NK-92 treated with Interleukin-12 subunit alpha and Interleukin-12 subunit beta, amount 100 ng/mL, for 24 hours (cell line): ENCODE results near the gene KDF1.

Experiments
- DNase-seq: peaks from one replicate; lab custom pipeline; 2025; lab: John Stamatoyannopoulos, UW

KDF1 gene, protein sequence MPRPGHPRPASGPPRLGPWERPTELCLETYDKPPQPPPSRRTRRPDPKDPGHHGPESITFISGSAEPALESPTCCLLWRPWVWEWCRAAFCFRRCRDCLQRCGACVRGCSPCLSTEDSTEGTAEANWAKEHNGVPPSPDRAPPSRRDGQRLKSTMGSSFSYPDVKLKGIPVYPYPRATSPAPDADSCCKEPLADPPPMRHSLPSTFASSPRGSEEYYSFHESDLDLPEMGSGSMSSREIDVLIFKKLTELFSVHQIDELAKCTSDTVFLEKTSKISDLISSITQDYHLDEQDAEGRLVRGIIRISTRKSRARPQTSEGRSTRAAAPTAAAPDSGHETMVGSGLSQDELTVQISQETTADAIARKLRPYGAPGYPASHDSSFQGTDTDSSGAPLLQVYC

DNA sequence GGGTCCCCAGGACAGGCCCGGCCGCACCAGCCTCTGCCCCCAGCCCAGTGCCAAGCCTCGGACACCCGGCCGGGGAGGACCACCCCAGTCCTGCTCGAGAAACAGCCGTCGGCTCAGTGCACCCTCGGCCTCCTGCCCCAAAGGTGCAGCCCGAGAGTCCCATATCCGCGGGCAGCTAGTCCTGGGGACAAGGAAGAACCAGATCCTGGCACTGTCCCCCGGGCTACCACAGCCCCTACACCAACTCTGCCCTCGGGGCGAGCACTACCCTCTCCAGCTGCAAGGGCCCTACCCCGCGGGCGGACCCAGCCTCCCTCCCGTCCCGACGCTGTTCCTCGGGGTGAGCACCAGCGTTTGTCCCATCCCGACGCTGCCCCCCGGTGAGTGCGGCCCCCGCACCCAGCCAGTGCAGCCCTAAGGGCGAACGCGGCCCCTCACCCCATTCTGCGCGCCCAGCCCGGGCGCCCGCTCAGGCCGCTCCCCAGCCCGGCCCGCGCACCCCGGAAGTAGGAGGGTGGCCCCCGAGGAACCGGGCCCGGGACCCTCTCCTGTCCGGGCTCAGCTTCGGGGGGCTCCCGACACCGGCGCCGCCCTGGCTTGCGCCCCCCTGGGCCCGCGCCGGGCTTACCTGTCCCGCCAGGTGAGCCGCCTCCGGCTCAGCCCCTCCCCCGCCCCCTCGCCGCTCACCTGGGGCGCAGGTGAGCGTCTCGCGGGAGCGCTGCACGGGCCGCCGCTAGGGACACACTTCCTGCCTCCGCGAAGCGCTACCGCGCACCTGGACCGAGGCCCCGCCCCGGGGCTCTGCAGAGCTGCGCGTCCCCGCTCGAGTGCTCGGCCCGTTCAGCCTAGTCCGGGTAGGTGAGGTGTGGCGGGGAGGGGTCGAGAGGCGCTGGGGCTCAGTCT is at the start of gene KDF1:
Gene KDF1 (minus strand): TSS at position 747 of the 903 bp plus-strand sequence. CDS start 8,088 bp downstream, outside the sequence.
- DNase-seq: no peak

DNA sequence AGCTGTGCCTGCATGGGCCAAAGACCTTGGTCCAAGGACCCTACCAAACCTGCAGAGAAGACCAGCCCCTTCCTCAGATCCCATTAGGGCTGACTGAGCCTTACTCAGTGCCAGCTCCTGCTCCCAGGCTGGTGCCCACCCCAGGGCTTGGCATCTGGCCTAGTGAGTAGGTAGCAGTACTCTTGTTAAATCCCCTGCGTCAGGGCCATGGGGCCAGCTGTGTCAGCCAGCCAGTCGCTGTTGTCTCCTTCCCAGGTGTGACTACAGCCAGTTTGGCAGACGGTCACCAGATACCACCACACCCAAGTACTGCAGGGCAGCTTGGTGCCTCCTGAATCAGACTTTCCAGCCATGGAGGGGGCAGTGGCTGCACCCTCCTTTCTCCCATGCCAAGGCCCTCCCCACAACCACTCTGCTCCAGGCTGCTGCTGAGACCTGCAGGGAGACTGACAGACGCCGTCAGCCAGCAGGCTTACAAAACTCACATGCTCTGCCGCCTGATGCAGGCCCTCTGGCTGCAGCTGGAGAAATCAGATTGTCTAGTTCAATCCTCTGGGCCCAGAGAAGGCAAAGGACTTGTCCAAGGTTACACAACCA is 49.4 kb upstream of the KDF1 start:
- DNase-seq: no peak

DNA sequence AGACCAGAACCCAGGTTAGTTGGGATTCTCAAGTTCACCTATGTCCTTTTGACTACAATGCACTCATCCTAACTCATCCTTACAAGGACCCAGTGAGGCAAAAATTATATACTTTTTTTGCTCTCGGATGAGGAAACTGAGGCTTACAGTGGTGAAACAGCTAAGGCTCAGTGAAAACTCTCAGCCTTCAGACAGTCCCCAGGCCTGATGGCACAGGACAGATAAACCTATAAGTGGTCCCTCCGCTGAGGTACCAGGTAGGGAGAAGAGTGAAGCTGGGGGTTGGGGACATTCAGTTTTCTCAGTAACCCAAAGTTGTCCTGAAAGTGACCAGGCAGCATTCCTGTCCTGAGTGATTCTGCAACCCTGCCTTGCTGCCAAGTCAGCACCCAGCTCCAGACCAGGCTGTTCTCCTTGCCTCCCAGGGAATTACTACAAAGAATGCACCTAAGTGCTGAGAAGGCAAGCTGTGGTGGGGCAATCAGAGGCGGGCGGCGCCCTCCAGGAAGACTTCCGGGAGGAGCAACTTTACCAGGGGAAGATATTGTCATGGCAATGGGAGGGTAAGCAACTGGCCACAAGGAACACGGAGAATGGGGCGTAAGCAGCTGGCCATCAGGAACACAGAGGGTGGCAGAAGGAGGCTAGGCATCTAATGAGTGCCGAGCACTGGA is 47.8 kb upstream of the KDF1 start:
- no peak for DNase-seq

DNA sequence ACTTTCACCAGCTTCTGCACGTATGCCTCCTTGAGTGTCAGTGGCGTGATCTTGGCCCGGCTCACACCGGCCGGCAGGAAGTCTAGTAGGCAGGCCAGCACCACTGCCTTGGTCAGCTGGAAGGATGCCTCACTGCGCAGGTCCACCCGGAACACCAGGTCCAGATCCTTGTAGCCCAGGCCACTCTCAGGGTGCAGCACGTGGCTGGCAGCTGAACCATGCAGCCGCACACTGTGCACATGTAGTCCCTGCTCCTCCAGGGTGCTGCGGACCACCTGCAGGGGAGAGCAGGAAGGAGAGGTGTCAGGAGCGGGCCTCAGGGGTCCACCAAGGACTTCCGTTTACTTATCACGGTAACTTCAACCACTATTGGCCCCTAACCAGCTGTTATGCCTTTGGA is 46.4 kb upstream of the KDF1 start:
- DNase-seq: no peak

DNA sequence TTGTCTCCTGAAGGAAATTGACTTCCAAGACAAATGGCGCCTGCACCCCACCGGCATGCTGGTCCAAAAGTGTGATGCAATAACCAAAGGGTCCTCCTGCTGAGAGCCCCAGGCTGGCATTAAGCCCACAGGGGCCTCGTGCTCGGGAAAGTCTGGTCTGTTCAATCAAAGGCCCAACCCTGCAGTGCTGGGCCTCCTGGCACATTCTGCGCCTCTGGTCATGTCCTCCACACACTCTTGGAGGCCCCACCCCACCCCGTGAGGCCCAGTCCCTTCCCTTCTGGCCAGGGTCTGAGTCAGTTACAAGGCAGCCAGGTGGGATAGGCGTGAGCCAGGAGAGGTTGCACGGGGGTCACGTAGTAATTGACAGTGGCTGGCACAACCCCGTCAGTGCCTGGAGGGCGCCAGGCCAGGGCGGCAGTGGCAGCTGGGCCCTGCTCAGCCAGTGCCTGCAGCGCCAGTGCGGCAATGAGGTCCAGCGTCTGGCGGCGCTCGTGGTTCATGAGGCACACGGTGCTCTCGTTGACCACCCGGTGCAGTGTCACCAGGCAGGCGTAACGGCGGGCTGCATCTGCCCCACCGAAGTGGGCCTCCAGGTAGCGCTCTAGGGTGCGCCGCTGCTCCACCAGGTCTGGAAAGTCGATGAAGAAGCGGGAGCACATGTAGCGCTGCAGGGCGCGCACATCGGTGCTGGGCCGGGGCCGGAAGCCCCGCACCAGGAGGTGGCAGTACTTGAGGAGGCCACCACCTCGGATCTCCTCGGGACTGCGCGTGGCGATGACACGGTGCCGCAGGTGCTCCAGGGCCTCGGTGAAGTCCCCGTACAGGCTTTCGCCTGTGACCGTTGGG is 45.6 kb upstream of the KDF1 start:
- no peak for DNase-seq

DNA sequence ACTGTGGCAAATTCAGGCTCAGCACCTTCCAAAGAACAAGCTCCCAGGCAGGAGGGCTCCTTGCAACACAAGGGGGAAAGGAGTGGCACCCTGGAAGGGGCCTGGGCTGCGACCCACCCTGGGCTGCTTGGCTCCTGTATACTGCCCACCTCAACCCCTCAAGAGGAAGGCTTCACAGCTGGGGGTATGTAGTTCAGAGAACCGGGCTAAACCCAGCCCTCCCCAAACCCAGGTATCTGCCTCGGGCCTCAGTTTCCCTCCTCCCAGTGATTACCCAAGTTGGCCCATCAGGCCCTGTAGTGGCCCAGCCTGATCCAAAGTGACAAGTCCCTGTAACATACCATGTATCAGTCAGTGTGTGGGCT is 44.9 kb upstream of the KDF1 start:
- DNase-seq: no peak

DNA sequence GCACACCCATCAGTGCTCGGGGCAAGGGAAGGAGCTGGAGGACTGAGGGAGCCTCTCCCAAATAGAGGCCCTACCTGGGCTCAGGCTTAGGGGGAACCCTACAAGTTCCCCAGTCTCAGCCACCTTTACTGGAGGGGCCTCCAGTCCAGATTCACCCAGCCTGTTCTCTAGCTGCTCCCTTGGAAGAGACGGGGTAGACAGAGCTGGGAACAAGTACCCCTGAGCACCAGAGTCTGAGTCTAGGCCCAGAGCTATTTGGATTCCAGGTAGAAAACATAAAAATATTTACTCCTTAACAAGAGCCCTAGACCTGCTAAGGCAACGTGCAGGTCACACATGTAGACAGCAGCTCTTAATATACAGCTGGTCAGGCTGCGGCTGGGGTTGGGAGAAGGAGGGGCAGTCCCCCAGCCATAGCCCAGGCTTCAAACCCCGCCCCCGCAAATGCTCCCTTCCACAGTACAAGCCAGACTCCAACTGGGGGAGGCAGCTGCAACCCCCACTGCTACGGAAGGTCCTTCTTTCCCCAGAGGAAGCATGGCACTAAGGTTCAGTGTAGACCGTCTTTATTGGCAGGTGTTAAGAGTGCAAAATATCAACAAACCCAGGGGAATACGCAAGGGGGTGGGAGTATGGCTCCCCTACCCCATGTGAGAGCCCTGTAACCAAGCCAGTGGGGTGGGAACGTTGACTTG is 44.4 kb upstream of the KDF1 start:
- DNase-seq: no peak

DNA sequence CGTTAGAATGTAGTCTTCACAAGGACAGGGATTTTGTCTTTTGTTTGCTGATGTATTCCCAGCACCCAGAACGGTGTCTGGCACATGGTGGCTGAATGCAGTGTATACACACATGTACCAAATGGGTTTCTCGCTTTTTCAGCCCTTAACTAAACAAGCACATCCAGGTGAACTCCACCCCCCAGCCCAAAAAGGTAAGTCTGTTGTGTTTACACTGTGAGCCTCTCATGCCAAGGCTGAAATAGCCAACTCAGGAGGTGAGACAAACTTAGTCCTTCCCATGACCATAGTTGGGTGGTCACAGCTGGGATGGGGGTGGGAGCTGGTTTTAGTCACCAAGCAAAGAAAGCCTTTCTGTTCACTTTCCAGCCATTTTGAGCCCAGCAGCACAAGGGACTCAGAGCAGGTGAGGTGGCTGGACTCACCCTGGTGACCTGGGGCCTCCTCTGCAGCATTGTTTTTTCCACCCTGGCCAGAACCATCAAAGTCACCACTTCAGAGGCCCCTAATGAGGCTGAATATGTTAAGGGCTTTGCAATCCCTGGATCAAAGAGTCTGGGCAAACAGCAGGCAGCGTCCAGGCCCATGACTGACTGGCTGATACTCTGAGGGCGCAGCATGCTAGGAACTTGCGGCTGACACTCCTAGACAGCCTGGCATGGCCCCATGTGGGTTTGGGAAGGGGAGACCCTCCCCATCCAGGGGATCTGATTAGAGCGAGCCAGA is 43.6 kb upstream of the KDF1 start:
- DNase-seq: no peak

DNA sequence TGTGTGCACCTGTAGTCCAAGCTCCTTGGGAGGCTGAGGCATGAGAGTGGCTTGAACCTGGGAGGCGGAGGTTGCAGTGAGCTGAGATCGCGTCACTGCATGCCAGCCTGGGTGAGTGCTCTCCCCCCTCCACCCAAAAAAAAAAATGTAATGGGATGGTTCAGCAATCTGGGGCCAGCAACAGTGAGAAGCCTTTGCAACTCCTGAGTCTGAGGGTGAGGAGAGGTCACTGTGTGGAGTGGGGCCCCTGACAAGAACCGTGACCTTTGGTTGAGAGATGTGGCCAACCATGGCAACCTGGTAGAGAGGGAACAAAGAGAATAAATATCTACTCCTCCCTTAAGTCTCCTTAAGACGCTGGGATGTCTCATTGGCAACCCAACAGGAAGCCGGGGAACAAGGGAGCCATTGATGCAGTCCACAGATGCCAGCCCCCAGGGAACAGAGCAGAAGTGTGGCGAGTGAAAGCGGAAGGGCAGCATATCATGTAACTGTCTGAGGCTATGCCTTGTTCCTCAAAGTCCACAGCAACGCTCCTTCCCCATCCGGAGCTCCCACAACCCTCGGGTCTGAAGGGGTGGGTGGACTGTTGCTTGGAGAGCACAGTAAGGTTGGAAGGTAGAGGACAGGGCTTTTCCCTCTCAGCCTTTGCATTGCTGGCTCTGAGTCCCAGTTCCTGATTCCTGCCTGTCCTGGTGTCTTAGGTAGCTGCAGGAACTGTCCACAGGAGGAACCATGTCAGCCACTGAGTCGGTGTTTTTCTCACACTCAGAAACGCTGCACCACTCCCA is 41.5 kb upstream of the KDF1 start:
- no peak for DNase-seq

DNA sequence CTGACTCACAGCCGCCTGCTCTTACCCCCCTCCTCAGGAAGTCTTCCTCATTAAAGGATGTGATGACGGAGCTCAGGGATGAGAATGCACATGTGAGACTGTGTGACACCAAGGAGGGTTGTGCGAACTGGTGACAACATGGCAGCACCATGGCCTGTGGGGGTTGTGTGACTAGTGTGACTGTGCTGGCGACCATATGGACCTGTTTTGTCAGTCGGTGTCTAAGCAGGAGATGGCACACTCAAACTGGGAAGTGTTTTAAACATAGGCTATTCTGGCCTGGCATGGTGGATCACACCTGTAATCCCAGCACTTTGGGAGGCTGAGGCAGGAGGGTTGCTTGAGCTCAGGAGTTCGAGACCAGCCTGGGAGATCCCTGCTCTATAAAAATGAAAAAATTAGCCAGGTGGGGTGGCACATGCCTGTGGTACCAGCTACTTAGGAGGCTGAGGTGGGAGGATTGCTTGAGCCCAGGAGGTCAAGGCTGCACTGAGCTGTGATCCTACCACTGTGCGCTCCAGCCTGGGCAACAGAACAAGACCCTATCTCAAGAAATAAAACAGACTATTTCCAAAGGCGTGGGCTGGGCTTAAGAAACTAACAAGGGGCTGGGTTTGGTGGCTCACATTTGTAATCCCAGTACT is 40.7 kb upstream of the KDF1 start:
- no peak for DNase-seq

DNA sequence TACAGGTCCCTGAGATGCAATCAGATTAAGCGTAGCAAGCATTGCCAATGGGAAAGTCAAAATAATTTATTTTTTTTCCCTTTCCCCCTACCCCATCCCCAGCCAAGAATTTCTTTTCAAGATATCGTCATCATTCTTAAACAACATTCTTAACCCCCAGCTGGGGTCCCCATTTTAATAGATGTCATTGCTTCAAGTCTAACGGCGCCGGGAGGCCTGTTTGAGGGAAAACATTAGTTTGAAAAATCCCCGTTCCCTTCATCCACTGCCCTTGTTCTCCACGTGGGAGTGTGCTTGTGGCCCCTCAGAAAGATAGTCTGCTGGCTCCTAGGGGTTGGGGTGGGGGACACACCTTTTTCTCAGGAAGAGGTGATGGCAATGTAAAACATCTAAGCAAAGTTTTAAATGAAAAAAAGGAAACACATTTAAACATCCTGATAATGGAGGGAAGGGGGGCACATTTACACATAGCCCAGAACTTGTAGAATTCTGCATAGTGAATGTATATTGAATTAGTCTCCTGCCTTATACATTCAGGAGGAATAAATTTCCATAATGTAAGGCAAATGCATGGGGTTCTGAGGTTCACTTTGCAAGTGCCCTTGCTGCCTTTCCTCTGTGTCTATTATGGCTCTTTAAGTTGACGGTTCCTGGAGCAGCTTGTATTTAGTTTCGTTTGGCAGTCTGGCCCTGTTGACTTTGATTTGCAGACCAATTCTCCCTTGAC is 40.0 kb upstream of the KDF1 start:
- DNase-seq: no peak

DNA sequence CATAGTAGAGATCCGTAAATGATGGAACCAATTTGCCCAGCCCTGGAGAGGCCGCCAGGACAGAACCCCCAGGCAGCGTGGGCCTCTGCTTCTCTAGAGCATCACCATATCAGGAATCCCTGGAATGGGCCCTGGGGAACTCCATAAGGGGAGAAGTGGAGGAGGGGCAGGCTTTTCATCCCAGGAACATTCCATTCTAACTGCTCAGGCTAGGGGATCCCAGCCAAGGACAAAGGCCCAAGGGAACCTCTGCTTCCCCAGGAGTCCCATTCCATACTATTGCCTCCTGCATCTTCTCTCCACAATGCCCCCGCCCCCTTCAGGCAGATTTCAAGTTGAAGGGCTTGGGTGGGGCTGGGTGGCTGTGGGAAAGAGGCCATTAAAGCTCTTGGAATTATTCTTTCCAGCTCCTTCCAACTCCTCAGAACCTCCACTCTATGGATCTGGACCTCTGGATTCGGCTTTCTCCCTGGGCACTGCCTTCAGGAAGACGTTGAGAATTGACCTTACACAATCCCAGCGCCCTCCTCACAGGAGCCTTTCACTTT is 39.2 kb upstream of the KDF1 start:
- DNase-seq: no peak

DNA sequence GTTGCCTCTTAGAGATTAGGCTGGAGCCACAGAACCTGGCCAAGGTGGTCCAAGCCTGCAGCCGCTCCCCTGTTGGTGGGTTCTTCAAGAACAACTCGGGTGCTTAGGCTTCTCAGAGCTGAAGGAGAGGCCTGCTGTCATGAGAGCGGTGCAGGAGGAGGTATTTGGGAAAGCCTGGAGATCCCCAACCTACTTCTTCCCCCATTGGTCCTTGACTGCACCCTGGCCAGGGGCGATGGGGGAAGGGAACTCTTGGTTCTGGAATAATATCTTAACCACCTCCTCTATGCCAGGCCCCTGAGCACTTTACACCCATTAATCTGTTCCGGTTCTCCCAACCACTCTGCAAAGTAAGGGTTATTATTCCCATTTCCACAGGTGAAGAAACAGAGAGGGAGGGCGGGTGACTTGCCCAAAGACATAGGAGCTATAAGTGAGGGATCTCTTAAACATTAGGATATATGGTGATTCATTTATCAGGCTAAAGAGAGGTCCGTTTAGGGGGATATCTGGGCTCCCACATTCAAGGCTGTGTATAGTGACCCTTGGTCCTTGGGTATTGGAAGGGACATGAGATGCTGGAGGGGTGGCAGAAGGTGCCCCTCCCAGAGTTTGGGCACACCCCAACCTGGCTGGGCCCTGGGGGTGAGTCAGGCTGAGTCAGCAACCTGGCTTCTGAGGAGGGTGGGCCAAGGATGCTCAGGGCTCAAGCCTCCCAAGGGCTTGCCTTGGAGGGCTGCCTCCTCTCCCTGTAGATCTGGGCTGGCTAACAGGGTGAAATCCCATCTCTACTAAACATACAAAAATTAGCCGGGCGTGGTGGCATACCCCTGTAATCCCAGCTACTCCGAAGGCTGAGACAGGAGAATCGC is 38.4 kb upstream of the KDF1 start:
- no peak for DNase-seq

DNA sequence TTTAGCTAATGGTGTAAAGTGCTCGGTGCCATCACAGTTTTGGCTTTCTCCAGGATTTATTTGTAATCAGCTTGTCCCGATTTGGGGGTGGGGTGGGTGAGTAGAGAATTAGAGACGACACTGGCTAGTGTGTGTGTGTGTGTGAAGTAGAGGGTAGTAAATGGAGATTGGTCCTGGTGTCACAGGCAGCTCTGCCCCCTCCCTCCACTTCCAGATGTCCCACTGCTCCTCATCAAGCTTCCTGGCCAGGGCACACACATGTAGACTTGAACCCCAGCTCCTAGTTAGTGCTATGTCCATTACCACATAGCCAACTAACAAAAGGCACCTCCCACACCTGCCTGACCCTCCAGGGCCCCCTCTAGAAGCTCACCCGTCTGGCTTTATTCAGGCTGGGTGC is 36.4 kb upstream of the KDF1 start:
- DNase-seq: no peak

DNA sequence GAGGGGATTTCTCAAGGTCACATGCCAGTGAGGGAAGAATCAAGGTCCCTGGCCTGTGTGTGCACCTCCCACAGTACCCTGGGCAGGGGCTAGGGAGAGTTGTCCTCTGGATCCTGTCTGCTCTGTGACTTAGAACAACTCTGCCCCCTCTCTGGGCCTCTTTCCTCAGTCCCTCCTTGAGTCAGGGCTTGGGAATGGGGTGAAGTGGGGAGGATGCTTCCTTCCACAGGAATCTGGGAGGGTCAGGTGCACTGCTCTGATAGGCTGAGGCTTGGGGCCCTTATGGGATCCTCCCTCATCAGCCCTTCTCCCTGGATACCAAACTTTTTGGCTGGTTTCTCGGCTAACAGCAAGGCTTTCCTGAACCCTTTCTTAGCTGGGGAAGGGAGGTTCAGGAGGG is 35.8 kb upstream of the KDF1 start:
- no peak for DNase-seq

DNA sequence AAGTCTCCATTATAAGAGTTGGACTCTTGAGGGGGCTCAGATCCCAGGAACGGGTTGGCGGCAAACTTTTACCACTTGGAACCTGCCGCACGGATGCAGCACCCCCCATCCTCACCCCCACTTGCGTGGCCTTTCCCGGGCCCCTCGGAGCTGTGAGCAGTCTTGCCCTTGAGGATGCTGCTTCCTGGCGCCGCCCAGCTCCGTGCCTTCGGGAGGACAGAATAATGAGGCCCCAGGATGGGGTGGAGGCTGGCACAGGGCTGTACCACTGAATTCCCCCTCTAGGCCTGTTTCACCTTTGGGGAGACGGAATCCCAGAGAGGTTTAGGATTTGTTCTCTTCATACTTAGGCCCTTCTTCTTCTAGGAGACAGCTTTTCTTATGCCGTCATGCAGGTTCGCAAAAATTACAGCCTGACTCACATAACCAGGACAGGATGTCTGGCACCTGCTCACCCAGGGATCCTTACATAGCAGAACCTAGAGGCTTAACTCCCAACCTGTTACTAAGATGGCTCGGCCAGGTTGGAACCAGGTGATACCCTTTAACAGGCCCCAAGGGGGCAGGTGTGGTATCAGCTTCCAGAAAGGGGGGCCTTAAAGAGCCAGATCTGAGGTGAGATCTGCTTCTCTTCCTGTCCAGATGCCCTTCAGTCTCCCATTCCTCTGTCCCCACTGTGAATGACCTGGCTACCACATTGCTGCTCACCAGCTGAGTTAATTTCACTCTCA is 34.7 kb upstream of the KDF1 start:
- DNase-seq: no peak
